Ovary (tissue), 3 donors: ENCODE results near the gene MEF2C.

Experiments used
- POLR2A ChIP-seq: fragments of 450-650 bp; IDR thresholded peaks from one replicate; pipeline ENCODE4 v1.6.1; 2017; ENCODE audit warnings: antibody characterized with exemption, mild to moderate bottlenecking, moderate library complexity
- TF ChIP-seq, protein P1 (sequence below), 3 donors: fragments of 450-650 bp in 2 of 3; fragments of 200-600 bp in 1 of 3; IDR thresholded peaks; one replicate each; pipeline versions ENCODE4 v1.5.1 to v1.8.0; 2016 to 2022; ENCODE audit warnings: antibody characterized with exemption in 3 of 3, mild to moderate bottlenecking in 1 of 3
- donor health status: DM: no; HTN: no; CAD: no.

- TF ChIP-seq, protein P1, sequence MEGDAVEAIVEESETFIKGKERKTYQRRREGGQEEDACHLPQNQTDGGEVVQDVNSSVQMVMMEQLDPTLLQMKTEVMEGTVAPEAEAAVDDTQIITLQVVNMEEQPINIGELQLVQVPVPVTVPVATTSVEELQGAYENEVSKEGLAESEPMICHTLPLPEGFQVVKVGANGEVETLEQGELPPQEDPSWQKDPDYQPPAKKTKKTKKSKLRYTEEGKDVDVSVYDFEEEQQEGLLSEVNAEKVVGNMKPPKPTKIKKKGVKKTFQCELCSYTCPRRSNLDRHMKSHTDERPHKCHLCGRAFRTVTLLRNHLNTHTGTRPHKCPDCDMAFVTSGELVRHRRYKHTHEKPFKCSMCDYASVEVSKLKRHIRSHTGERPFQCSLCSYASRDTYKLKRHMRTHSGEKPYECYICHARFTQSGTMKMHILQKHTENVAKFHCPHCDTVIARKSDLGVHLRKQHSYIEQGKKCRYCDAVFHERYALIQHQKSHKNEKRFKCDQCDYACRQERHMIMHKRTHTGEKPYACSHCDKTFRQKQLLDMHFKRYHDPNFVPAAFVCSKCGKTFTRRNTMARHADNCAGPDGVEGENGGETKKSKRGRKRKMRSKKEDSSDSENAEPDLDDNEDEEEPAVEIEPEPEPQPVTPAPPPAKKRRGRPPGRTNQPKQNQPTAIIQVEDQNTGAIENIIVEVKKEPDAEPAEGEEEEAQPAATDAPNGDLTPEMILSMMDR (IDR thresholded peaks at IDR 0.05): no peak
- no peak for TF ChIP-seq POLR2A
Measured at GRCh38 chr5:88799938-88800535, 82.9 kb downstream of the MEF2C start.
